ENCODE data around the gene CGA. TPM values are rescaled to one million over a fixed set of nuclear protein-coding genes. Genes with fewer than 3 reads are reported as not detected.
A peak's percentile ranks its signal among the peaks of the same experiment; 100 is the strongest.

CGA gene
- polyA plus RNA-seq, 2 of the 4 experiments (the other 2 are of a cell fraction) = not detected

DNA sequence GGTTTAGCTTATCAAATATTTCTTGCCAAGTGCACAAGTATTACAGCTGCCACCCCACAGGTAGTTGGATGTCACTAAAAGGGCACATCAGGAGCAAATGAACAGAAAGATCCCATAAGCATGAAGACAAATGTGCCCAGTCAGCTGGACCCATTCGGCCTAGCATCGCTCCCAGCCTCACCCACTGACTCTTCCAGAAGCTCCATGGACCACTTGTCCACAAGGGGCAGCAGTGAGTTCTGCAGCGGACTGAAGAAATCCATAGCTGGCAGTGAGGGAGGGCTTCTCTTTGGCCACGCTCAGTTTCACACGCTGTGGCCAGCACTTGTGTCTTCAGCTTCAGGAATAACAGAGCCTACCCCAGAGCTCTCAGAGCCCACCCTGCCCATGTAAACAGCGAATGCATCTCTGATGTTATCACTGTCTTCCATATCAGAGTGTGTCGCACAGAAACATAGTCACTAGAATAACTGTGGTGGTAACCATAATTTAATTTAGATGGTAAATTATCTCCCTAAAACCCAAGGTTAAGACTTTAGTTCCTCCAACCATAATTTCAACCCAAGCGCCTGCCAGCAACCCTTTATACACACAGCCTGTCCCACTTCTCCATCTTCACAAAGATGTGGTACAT, 15.8 kb downstream of the CGA start:
- Histone ChIP-seq H3K4me3 (no peak overlapping the region), H3K4me1 (no peaks in the 10 kb centered on the region), H3K4me2 (0 out of 3 replicates have a peak overlapping the region, but pooled peaks have one; percentile 12), H3K27ac (no peak overlapping the region), H3K9me3 (no peaks in the 10 kb centered on the region)
- DNase-seq (ENCODE audit: low read depth in 1 of 2, low spot score in 1 of 2) = peak; percentile 70
- no peak for FAIRE-seq
- ChIA-PET POLR2A (no interaction called here), CTCF (interaction anchor here (0.6 to 5.3 kb wide), 10 partner anchors 8 to 278 kb away, joined by 3 to 37 read pairs (median 4); no protein-coding TSS in a partner anchor)
- ATAC-seq = peak; percentile 95 to 99
- TF ChIP-seq RAD21 (conservative IDR thresholded peaks at IDR 0.05 in 1 of 2, IDR thresholded peaks at IDR 0.05 in 1 of 2) = peak in 1 of 2 experiments; percentile 22; a peak in 2 of 5 replicates
- no peak for TF ChIP-seq TP53 (CRISPR knock-in tag; IDR thresholded peaks at IDR 0.05)
- TF ChIP-seq, protein P1, sequence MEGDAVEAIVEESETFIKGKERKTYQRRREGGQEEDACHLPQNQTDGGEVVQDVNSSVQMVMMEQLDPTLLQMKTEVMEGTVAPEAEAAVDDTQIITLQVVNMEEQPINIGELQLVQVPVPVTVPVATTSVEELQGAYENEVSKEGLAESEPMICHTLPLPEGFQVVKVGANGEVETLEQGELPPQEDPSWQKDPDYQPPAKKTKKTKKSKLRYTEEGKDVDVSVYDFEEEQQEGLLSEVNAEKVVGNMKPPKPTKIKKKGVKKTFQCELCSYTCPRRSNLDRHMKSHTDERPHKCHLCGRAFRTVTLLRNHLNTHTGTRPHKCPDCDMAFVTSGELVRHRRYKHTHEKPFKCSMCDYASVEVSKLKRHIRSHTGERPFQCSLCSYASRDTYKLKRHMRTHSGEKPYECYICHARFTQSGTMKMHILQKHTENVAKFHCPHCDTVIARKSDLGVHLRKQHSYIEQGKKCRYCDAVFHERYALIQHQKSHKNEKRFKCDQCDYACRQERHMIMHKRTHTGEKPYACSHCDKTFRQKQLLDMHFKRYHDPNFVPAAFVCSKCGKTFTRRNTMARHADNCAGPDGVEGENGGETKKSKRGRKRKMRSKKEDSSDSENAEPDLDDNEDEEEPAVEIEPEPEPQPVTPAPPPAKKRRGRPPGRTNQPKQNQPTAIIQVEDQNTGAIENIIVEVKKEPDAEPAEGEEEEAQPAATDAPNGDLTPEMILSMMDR (IDR thresholded peaks at IDR 0.05) = peak; percentile 47
- TF ChIP-seq MAFK (IDR thresholded peaks at IDR 0.05; ENCODE audit: partially characterized antibody) = peak; percentile 93
- 31% methylated on average over 8 of the region's 8 CpGs for WGBS (ENCODE audit: missing lambda C conversion rate)

DNA sequence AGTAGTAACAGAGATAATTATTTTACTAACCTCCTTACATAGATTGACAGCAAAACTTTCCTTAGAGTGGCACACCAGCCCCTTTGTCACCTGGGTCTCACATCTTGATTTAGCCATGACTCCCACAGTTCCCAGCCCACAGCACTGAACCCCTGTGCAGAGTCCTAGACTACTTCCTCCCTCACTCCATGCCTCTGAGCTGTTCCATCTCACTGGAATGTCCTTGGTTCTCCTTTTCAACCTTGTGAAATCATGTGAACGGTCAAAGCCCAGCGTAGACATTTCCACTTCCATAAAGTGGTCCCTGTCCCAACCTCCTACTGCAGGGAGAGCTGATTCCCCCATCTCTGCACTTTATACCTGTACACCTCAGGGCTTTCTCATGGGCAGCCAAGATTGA, 19.7 kb downstream of the CGA start:
- FAIRE-seq (no peak), DNase-seq (ENCODE audit: low read depth in 1 of 2, low spot score in 1 of 2) (no peak), ATAC-seq (no peak)
- Histone ChIP-seq H3K27ac (no peak overlapping the region), H3K4me3 (no peak overlapping the region), H3K4me2 (no peak overlapping the region), H3K4me1 (no peaks in the 10 kb centered on the region), H3K9me3 (no peaks in the 10 kb centered on the region)
- ChIA-PET CTCF (no interaction called here), POLR2A (no interaction called here)
- no peak for TF ChIP-seq NPAS2 (CRISPR knock-in tag; IDR thresholded peaks at IDR 0.05; ENCODE audit: borderline replicate concordance)
- no peak for TF ChIP-seq MYC (IDR thresholded peaks at IDR 0.05; ENCODE audit: borderline replicate concordance, low read length)
- TF ChIP-seq CBX8 (IDR thresholded peaks at IDR 0.05) = no peak
- WGBS (ENCODE audit: missing lambda C conversion rate) = 25% methylated on average over 2 of the region's 2 CpGs

GRCh38 chr6:87074101-87074621, 20.7 kb downstream of the CGA start:
- Histone ChIP-seq H3K4me1 (no peaks in the 10 kb centered on the region), H3K27ac (no peak overlapping the region), H3K4me3 (no peak overlapping the region), H3K9me3 (no peaks in the 10 kb centered on the region), H3K4me2 (no peak overlapping the region)
- ChIA-PET CTCF (no interaction called here), POLR2A (no interaction called here)
- 79% methylated on average over 4 of the region's 4 CpGs for WGBS (ENCODE audit: missing lambda C conversion rate)
- TF ChIP-seq RCOR1 (IDR thresholded peaks at IDR 0.05; ENCODE audit: low read depth, low read length) (no peak), NFE2L2 (conservative IDR thresholded peaks at IDR 0.05; ENCODE audit: low read length) (no peak), FOXS1 (CRISPR knock-in tag; IDR thresholded peaks at IDR 0.05) (no peak), CBX2 (IDR thresholded peaks at IDR 0.05; ENCODE audit: borderline replicate concordance, low read depth) (no peak), ELK1 (IDR thresholded peaks at IDR 0.05; ENCODE audit: low read depth, low read length) (no peak), EP300 (IDR thresholded peaks at IDR 0.05) (no peak), TFCP2L1 (CRISPR knock-in tag; IDR thresholded peaks at IDR 0.05) (no peak), KDM1A (IDR thresholded peaks at IDR 0.05; ENCODE audit: low read depth) (no peak), BHLHE40 (IDR thresholded peaks at IDR 0.05; ENCODE audit: low read depth, low read length) (no peak), EHMT2 (IDR thresholded peaks at IDR 0.05; ENCODE audit: low read depth) (no peak), E2F6 (IDR thresholded peaks at IDR 0.05; ENCODE audit: borderline replicate concordance, low read depth) (no peak)
- TF ChIP-seq, protein P2, sequence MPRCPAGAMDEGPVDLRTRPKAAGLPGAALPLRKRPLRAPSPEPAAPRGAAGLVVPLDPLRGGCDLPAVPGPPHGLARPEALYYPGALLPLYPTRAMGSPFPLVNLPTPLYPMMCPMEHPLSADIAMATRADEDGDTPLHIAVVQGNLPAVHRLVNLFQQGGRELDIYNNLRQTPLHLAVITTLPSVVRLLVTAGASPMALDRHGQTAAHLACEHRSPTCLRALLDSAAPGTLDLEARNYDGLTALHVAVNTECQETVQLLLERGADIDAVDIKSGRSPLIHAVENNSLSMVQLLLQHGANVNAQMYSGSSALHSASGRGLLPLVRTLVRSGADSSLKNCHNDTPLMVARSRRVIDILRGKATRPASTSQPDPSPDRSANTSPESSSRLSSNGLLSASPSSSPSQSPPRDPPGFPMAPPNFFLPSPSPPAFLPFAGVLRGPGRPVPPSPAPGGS (IDR thresholded peaks at IDR 0.05) = no peak
- ATAC-seq (no peak), FAIRE-seq (no peak), DNase-seq (ENCODE audit: low read depth in 1 of 2, low spot score in 1 of 2) (no peak)

Data from A549 (cell line).